Mammary epithelial cell (primary cell): ENCODE results near the gene CLEC12A.

Source experiments
- CTCF ChIP-seq, 2 donors: IDR thresholded peaks in 1 of 2; conservative IDR thresholded peaks in 1 of 2; 2 replicates each; pipeline ENCODE4 v1.5.1; 2011 to 2012; ENCODE audit warnings: inconsistent platforms in 2 of 2, low read length in 2 of 2, mild to moderate bottlenecking in 2 of 2, control low read depth in 1 of 2, low read depth in 1 of 2; ENCODE audit not compliant: insufficient read depth in 1 of 2; ENCODE audit errors: extremely low read depth in 1 of 2
- EZH2 ChIP-seq: IDR thresholded peaks from 2 replicates; pipeline ENCODE4 v1.6.1; 2012; ENCODE audit warnings: low read length, inconsistent platforms, borderline replicate concordance

- TF ChIP-seq CTCF (conservative IDR thresholded peaks at IDR 0.05 in 1 of 2, IDR thresholded peaks at IDR 0.05 in 1 of 2; ENCODE audit: extremely low read depth in 1 of 2, insufficient read depth in 1 of 2, low read depth in 1 of 2, low read length in 2 of 2), result no peak
- TF ChIP-seq EZH2, result no peak
These were observed 10.6 kb upstream of the CLEC12A start for GRCh38 chr12:9960590-9960989.
